Measurements from ENCODE around the gene FAM98A.

DNA sequence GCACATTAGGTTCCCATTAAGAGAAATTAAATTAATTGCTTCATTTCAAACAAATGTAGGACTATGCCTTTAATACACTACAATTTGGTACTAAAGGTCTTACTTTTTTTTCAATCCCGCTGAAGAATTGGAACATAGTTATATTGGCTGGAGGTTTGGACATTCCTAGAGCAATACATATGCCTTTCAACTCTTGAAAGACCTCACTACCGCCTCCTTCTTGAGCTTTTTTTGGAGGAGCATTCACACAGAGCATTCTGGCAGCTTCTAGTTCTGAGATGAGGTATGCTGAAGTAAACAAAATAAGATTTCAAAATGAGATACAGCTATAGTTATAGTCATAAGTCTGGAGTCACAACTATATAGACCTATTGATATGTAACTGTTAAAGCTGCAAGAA is 10.9 kb downstream of the FAM98A start:
- TF ChIP-seq MXI1 (IDR thresholded peaks at IDR 0.05; ENCODE audit: low read depth, low read length) = no peak
- TF ChIP-seq, protein P1, sequence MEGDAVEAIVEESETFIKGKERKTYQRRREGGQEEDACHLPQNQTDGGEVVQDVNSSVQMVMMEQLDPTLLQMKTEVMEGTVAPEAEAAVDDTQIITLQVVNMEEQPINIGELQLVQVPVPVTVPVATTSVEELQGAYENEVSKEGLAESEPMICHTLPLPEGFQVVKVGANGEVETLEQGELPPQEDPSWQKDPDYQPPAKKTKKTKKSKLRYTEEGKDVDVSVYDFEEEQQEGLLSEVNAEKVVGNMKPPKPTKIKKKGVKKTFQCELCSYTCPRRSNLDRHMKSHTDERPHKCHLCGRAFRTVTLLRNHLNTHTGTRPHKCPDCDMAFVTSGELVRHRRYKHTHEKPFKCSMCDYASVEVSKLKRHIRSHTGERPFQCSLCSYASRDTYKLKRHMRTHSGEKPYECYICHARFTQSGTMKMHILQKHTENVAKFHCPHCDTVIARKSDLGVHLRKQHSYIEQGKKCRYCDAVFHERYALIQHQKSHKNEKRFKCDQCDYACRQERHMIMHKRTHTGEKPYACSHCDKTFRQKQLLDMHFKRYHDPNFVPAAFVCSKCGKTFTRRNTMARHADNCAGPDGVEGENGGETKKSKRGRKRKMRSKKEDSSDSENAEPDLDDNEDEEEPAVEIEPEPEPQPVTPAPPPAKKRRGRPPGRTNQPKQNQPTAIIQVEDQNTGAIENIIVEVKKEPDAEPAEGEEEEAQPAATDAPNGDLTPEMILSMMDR (IDR thresholded peaks at IDR 0.05 in 2 of 3, conservative IDR thresholded peaks at IDR 0.05 in 1 of 3; ENCODE audit: control insufficient read depth in 2 of 3, extremely low read depth in 1 of 3, insufficient read depth in 1 of 3, low read depth in 3 of 3, low read length in 3 of 3) = no peak
- TF ChIP-seq, protein P2, sequence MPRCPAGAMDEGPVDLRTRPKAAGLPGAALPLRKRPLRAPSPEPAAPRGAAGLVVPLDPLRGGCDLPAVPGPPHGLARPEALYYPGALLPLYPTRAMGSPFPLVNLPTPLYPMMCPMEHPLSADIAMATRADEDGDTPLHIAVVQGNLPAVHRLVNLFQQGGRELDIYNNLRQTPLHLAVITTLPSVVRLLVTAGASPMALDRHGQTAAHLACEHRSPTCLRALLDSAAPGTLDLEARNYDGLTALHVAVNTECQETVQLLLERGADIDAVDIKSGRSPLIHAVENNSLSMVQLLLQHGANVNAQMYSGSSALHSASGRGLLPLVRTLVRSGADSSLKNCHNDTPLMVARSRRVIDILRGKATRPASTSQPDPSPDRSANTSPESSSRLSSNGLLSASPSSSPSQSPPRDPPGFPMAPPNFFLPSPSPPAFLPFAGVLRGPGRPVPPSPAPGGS (IDR thresholded peaks at IDR 0.05; ENCODE audit: borderline replicate concordance, insufficient read depth, low read depth, low read length, poor library complexity, severe bottlenecking) = no peak
- no peak for TF ChIP-seq NRF1 (conservative IDR thresholded peaks at IDR 0.05; ENCODE audit: low read depth, low read length)
- TF ChIP-seq, protein P3, sequence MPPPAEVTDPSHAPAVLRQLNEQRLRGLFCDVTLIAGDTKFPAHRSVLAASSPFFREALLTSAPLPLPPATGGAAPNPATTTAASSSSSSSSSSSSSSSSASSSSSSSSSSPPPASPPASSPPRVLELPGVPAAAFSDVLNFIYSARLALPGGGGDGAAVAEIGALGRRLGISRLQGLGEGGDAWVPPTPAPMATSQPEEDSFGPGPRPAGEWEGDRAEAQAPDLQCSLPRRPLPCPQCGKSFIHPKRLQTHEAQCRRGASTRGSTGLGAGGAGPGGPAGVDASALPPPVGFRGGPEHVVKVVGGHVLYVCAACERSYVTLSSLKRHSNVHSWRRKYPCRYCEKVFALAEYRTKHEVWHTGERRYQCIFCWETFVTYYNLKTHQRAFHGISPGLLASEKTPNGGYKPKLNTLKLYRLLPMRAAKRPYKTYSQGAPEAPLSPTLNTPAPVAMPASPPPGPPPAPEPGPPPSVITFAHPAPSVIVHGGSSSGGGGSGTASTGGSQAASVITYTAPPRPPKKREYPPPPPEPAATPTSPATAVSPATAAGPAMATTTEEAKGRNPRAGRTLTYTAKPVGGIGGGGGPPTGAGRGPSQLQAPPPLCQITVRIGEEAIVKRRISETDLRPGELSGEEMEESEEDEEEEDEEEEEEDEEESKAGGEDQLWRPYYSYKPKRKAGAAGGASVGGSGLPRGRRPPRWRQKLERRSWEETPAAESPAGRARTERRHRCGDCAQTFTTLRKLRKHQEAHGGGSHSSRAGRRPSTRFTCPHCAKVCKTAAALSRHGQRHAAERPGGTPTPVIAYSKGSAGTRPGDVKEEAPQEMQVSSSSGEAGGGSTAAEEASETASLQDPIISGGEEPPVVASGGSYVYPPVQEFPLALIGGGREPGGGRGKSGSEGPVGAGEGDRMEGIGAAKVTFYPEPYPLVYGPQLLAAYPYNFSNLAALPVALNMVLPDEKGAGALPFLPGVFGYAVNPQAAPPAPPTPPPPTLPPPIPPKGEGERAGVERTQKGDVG (CRISPR knock-in tag; IDR thresholded peaks at IDR 0.05) = no peak
- TF ChIP-seq, protein P4, sequence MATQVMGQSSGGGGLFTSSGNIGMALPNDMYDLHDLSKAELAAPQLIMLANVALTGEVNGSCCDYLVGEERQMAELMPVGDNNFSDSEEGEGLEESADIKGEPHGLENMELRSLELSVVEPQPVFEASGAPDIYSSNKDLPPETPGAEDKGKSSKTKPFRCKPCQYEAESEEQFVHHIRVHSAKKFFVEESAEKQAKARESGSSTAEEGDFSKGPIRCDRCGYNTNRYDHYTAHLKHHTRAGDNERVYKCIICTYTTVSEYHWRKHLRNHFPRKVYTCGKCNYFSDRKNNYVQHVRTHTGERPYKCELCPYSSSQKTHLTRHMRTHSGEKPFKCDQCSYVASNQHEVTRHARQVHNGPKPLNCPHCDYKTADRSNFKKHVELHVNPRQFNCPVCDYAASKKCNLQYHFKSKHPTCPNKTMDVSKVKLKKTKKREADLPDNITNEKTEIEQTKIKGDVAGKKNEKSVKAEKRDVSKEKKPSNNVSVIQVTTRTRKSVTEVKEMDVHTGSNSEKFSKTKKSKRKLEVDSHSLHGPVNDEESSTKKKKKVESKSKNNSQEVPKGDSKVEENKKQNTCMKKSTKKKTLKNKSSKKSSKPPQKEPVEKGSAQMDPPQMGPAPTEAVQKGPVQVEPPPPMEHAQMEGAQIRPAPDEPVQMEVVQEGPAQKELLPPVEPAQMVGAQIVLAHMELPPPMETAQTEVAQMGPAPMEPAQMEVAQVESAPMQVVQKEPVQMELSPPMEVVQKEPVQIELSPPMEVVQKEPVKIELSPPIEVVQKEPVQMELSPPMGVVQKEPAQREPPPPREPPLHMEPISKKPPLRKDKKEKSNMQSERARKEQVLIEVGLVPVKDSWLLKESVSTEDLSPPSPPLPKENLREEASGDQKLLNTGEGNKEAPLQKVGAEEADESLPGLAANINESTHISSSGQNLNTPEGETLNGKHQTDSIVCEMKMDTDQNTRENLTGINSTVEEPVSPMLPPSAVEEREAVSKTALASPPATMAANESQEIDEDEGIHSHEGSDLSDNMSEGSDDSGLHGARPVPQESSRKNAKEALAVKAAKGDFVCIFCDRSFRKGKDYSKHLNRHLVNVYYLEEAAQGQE (IDR thresholded peaks at IDR 0.05; ENCODE audit: low read depth, low read length) = no peak
